GM12865 (cell line): Measurements from ENCODE around the gene DCBLD1.

Source experiments
- DNase-seq: peaks from one replicate; pipeline ENCODE4 v3.0.0; 2010; ENCODE audit warnings: low read depth
- H3K4me3 ChIP-seq: 2 replicates; pipeline ENCODE4 v1.5.1; 2011; ENCODE audit warnings: mild to moderate bottlenecking, low read depth, low read length, control low read depth
- CTCF ChIP-seq: IDR thresholded peaks from 2 replicates; pipeline ENCODE4 v1.5.1; 2011; ENCODE audit warnings: low read length, control low read depth, low read depth, inconsistent platforms; ENCODE audit not compliant: insufficient read depth; ENCODE audit errors: missing control alignments

Gene DCBLD1

GRCh38 chr6:117536317-117536716 is 53.8 kb downstream of the DCBLD1 start:
- TF ChIP-seq CTCF = no peak
- no peak overlapping the region for H3K4me3 ChIP-seq
- DNase-seq = no peak

GRCh38 chr6:117538615-117539014 is 56.1 kb downstream of the DCBLD1 start:
- no peak for TF ChIP-seq CTCF
- no peak for DNase-seq
- no peak overlapping the region for H3K4me3 ChIP-seq

- no peak for DNase-seq
- no peak for TF ChIP-seq CTCF
- H3K4me3 ChIP-seq = no peak overlapping the region
These were observed 58.2 kb downstream of the DCBLD1 start for GRCh38 chr6:117540670-117541069.

DNA sequence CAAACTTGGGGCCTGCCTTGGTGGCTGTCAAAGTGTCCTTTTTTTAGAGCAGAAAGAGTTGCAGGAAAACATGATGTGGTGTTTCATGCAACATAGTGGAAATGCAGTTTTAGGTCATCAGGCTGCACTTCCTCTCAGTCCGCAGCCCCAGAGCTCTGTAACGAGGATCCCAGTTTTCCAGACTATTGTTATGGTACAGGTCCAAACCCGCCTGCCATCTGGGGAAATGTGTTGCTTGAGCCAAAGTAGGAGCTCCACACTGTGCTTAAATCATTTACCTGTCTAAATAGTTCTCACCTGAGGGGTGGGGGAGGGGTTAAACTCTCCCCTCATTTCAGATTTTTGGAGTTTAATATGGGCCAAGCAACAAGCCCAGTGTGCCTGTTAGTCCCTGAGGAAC is 60.0 kb downstream of the DCBLD1 start:
- DNase-seq = no peak
- no peak for TF ChIP-seq CTCF
- H3K4me3 ChIP-seq = no peak overlapping the region

DNA sequence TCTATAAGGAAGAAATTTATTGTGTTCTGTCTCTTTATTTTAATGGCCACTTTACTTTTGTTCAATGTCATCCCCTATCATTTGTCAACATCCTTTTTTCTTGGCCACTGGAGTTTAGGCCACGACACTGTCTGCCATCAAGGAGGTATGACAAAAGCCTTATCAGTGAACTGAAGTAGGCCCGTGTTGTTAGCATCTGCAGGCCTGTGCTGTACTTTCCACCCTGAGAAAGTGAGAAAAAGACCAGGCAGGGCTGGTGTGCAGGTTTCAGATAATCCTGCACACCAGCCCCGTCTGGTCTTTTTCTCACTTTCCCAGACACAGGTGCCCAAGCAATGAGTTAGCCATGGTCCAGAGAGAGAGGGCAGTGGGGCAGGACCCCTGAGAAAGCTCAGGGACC is 62.2 kb downstream of the DCBLD1 start:
- no peak for TF ChIP-seq CTCF
- DNase-seq = no peak
- H3K4me3 ChIP-seq = no peak overlapping the region

DNA sequence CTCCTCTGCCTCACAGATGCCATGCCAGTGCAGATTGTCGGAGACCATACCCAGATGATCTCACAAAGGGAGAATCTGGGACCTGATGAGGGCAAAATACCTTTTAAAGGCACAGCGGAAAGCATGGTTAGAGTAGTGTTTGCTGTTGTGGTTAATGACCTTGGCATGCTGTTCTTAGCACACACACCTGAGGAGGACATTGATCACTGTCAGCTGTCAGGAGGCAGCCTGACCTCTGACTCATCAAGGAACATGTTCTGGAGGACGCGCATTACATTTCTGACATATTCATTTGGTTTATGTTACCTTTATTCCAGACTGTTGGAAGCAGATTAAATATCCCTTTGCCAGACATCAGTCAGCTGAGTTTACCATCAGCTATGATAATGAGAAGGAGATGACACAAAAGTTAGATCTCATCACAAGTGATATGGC is 62.7 kb downstream of the DCBLD1 start:
- no peak for TF ChIP-seq CTCF
- DNase-seq = no peak

GRCh38 chr6:117546674-117547073 is 64.2 kb downstream of the DCBLD1 start:
- no peak for TF ChIP-seq CTCF
- H3K4me3 ChIP-seq = no peak overlapping the region
- no peak for DNase-seq

More for the DNA sequence above, 62.7 kb downstream of the DCBLD1 start:
- no peak overlapping the region for H3K4me3 ChIP-seq
